ENCODE data around the gene DSG3.

The DSG3 gene

GRCh38 chr18:31482051-31482450 lies 34.5 kb downstream of the DSG3 start:
- no peak for ATAC-seq
- TF ChIP-seq CREB5 (CRISPR knock-in tag; IDR thresholded peaks at IDR 0.05; ENCODE audit: low read depth) (no peak), ZFP30 (CRISPR knock-in tag; IDR thresholded peaks at IDR 0.05) (no peak), CSDC2 (CRISPR knock-in tag; IDR thresholded peaks at IDR 0.05) (no peak), CSRNP3 (CRISPR knock-in tag; IDR thresholded peaks at IDR 0.05) (no peak)

GRCh38 chr18:31483396-31483795 lies 35.9 kb downstream of the DSG3 start:
- TF ChIP-seq CSDC2 (CRISPR knock-in tag; IDR thresholded peaks at IDR 0.05) (no peak), TCF4 (CRISPR knock-in tag; IDR thresholded peaks at IDR 0.05; ENCODE audit: borderline replicate concordance) (no peak), ZNF70 (CRISPR knock-in tag; IDR thresholded peaks at IDR 0.05) (no peak), CSRNP3 (CRISPR knock-in tag; IDR thresholded peaks at IDR 0.05) (no peak), ZFP30 (CRISPR knock-in tag; IDR thresholded peaks at IDR 0.05) (no peak), TSHZ2 (CRISPR knock-in tag; IDR thresholded peaks at IDR 0.05) (no peak), ESRRG (CRISPR knock-in tag; IDR thresholded peaks at IDR 0.05) (no peak), TOX (CRISPR knock-in tag; IDR thresholded peaks at IDR 0.05; ENCODE audit: borderline replicate concordance) (no peak), ZNF565 (CRISPR knock-in tag; conservative IDR thresholded peaks at IDR 0.05; ENCODE audit: low read depth) (no peak), PPARA (CRISPR knock-in tag; IDR thresholded peaks at IDR 0.05; ENCODE audit: borderline replicate concordance) (no peak), ZC3H10 (CRISPR knock-in tag; IDR thresholded peaks at IDR 0.05) (no peak), CREB5 (CRISPR knock-in tag; IDR thresholded peaks at IDR 0.05; ENCODE audit: low read depth) (no peak), POU6F1 (CRISPR knock-in tag; IDR thresholded peaks at IDR 0.05; ENCODE audit: borderline replicate concordance, low read depth) (no peak), SNAI2 (CRISPR knock-in tag; IDR thresholded peaks at IDR 0.05) (no peak), PATZ1 (CRISPR knock-in tag; IDR thresholded peaks at IDR 0.05; ENCODE audit: borderline replicate concordance) (no peak), ZFP3 (CRISPR knock-in tag; IDR thresholded peaks at IDR 0.05) (no peak), ARNTL (CRISPR knock-in tag; IDR thresholded peaks at IDR 0.05; ENCODE audit: borderline replicate concordance, low read depth) (no peak), OSR1 (CRISPR knock-in tag; IDR thresholded peaks at IDR 0.05) (no peak), ZNF8 (CRISPR knock-in tag; IDR thresholded peaks at IDR 0.05) (no peak), BACH2 (CRISPR knock-in tag; IDR thresholded peaks at IDR 0.05; ENCODE audit: borderline replicate concordance) (no peak)
- no peak for ATAC-seq

Data from SK-N-SH treated with all-trans-retinoic acid at 6 μM for 48 hours (cell line).